HK-2 (cell line): ENCODE data around the gene TAS2R13.

Experiments used
- DNase-seq: peaks from one replicate; pipeline ENCODE4 v3.0.0-alpha.2; 2018; ENCODE audit not compliant: unreplicated experiment

Gene TAS2R13

GRCh38 chr12:10873378-10873777 is 36.0 kb downstream of the TAS2R13 start:
- DNase-seq = no peak

GRCh38 chr12:10867381-10867780 is 42.0 kb downstream of the TAS2R13 start:
- no peak for DNase-seq

- no peak for DNase-seq
Measured at GRCh38 chr12:10863512-10864218, 45.7 kb downstream of the TAS2R13 start.

GRCh38 chr12:10861366-10861765 is 48.0 kb downstream of the TAS2R13 start:
- DNase-seq = no peak
